ENCODE data around the gene CAPN2.

CAPN2 gene

DNA sequence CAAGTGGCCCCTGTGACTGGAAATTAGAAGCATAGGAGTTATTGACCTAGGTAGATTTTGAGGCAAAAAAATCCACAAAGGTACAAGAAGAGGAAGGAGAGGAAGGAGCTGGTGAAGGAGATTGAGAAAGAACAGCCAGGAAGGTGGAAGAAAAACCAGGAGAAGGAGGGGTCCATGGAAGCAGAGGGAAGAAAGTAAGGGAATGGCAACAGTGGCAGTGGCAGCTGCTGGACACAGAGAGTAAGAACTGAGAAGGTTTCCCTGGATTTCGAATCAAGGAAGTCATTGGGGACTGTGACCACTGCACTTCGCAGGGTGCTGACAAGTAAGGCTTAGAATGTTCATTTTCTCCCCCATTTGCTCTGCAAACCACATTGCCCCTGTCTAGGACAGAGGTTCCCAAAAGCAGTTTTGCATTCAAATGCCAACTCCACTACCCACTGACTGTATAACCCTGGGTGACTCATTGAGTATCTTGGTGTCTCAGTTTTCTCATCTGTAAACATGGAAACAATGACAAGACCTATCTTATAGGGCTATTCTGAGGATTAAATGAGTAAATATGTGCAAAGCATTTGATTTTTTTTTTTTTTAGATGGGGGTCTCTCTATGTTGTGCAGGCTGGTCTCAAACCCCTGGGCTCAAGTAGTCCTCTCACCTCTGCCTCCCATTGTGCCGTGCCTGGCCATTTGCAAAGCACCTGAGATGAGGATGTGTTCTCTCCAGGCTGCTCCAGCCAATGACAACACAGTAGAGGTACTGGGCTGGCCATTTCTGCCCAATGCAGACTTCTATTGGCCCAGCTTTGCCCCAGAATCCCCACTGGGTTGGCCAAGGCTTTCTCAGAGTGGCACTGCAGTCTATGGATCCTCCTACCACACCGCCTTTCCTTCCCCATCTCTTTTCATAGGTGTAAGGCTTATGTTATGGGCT lies 9.3 kb upstream of the CAPN2 start:
- Histone ChIP-seq H3K4me3 (ENCODE audit: low read length in 2 of 2) (no peak overlapping the region), H3K27me3 (ENCODE audit: control insufficient read depth in 2 of 2, insufficient read depth in 2 of 2, low read length in 2 of 2) (no peaks in the 10 kb centered on the region), H3K27ac (ENCODE audit: low read depth in 2 of 2, low read length in 2 of 2) (no peak overlapping the region), H3K36me3 (ENCODE audit: control insufficient read depth in 2 of 2, insufficient read depth in 2 of 2, low read length in 2 of 2) (no peaks in the 10 kb centered on the region), H3K9me3 (ENCODE audit: control insufficient read depth in 2 of 2, low read length in 2 of 2) (no peaks in the 10 kb centered on the region), H3K4me1 (ENCODE audit: control insufficient read depth in 2 of 2, insufficient read depth in 2 of 2, low read length in 2 of 2) (peaks cover 6 to 32% of the 10 kb centered on the region in 2 donors), H3K9ac (ENCODE audit: low read depth in 1 of 2, low read length in 2 of 2) (no peak overlapping the region)

DNA sequence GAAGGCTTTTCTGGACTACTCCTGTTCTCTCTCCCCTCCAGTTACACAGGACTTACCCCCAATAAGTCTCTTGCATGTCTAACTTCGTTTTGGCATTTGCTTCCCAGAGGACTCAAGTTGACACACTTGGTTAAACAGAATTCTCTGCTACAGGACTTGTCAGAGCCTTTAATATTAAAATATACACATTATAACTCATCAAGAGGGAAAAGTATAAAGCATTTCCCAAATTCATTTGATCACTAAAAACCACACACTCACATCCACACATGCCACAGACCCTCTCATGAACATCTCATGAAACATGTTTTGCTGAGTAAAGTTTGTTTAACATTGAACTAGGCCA lies 8.7 kb upstream of the CAPN2 start:
- no peak overlapping the region for H3K27ac ChIP-seq (ENCODE audit: low read depth in 2 of 2, low read length in 2 of 2)
- H3K27me3 ChIP-seq (ENCODE audit: control insufficient read depth in 2 of 2, insufficient read depth in 2 of 2, low read length in 2 of 2), result no peaks in the 10 kb centered on the region
- no peaks in the 10 kb centered on the region for H3K36me3 ChIP-seq (ENCODE audit: control insufficient read depth in 2 of 2, insufficient read depth in 2 of 2, low read length in 2 of 2)
- peaks cover 8 to 33% of the 10 kb centered on the region in 2 donors for H3K4me1 ChIP-seq (ENCODE audit: control insufficient read depth in 2 of 2, insufficient read depth in 2 of 2, low read length in 2 of 2)
- no peak overlapping the region for H3K4me3 ChIP-seq (ENCODE audit: low read length in 2 of 2)
- H3K9ac ChIP-seq (ENCODE audit: low read depth in 1 of 2, low read length in 2 of 2), result no peak overlapping the region
- H3K9me3 ChIP-seq (ENCODE audit: control insufficient read depth in 2 of 2, low read length in 2 of 2), result no peaks in the 10 kb centered on the region

DNA sequence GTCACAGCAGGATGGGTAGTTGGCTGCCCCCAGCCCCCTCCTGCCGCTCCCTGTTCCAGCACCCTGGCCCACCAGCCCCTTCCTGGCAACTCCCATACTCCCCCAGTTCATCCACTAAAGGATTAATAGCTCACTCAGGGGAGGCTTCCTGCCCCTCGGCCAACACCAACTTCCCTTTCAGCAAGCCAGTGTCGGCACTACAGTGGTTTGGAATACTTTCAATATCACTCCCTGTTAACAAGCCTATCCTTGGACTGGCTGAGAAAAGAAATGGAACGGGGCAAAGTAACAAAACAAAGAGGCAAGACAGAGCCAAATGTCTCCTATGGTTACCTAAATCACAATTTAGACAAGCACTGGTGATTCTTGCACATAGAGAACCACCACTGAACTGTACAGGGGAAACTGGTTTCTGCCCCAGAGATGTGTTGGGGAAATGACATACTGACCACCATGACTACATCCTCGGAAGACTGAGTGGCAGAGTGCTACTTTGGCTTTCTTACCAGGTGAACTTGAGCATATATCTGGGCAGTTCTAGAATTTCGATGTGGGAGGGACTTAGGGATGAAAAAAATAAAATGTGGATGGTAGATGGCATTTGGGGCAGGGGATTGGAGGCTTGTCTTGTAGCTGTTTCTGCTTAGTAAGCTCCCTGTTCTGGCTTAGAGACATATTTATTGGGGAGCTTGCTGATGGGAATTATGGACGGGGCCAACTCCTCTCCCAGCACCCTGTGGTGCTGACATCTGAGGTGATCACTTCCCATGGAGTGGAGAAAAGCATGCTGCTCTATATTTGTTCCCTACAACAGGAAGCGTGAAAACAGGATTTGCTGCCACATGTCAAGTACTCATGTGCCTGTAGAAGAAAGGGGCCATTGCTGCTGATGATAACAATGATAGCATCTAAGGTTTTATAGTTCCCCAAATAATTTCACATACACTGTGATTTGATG lies 7.1 kb upstream of the CAPN2 start:
- Histone ChIP-seq H3K4me3 (ENCODE audit: low read length in 2 of 2) (no peak overlapping the region), H3K36me3 (ENCODE audit: control insufficient read depth in 2 of 2, insufficient read depth in 2 of 2, low read length in 2 of 2) (no peaks in the 10 kb centered on the region), H3K27ac (ENCODE audit: low read depth in 2 of 2, low read length in 2 of 2) (no peak overlapping the region), H3K27me3 (ENCODE audit: control insufficient read depth in 2 of 2, insufficient read depth in 2 of 2, low read length in 2 of 2) (no peaks in the 10 kb centered on the region), H3K9me3 (ENCODE audit: control insufficient read depth in 2 of 2, low read length in 2 of 2) (no peaks in the 10 kb centered on the region), H3K9ac (ENCODE audit: low read depth in 1 of 2, low read length in 2 of 2) (no peak overlapping the region), H3K4me1 (ENCODE audit: control insufficient read depth in 2 of 2, insufficient read depth in 2 of 2, low read length in 2 of 2) (peaks cover 8 to 33% of the 10 kb centered on the region in 2 donors)

DNA sequence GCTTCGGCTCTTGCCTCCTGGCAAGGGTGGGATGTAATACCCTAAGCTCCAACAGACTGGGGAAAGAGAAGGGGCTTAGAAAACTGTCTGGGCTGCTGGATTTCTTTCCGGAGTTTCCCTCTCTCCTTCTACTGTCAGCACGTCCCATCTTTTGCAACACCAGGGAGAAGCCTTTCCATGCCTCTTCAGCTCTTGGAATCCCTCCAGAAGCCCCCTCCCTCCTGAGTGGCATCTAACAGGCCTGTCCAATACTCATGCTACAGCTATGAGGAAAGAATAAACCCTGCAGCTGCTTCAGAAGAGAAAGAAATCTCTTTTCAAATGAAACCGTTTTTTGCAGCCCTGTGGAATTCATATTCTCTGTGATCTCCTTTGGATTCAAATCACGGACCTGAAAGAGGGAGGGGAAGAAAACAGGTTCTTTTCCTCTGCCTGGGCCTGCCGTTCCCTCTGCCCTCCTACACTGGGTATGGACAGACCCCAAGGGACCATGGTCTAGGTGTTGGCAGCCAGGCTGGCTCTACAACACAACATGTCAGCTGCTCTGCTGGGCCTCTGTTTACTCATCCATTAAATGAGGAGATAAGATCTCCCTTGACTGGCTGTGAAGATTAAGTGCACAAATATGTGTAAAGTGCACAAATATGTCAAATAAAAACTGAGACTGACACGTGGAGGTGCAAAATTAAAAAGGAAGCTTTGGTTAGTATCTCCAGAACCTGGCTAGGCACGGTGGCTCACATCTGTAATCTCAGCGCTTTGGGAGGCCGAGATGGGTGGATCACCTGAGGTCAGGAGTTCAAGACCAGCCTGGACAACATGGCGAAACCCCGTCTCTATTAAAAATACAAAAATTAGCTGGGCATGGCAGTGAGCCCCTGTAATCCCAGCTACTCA lies 6.0 kb upstream of the CAPN2 start:
- Histone ChIP-seq H3K9ac (ENCODE audit: low read depth in 1 of 2, low read length in 2 of 2) (peak overlapping the region in 1 of 2 donors; percentile 5), H3K27me3 (ENCODE audit: control insufficient read depth in 2 of 2, insufficient read depth in 2 of 2, low read length in 2 of 2) (no peaks in the 10 kb centered on the region), H3K36me3 (ENCODE audit: control insufficient read depth in 2 of 2, insufficient read depth in 2 of 2, low read length in 2 of 2) (no peaks in the 10 kb centered on the region), H3K4me3 (ENCODE audit: low read length in 2 of 2) (no peak overlapping the region), H3K9me3 (ENCODE audit: control insufficient read depth in 2 of 2, low read length in 2 of 2) (no peaks in the 10 kb centered on the region), H3K27ac (ENCODE audit: low read depth in 2 of 2, low read length in 2 of 2) (peak overlapping the region; percentile 17 to 90), H3K4me1 (ENCODE audit: control insufficient read depth in 2 of 2, insufficient read depth in 2 of 2, low read length in 2 of 2) (peaks cover 8 to 37% of the 10 kb centered on the region in 2 donors)

DNA sequence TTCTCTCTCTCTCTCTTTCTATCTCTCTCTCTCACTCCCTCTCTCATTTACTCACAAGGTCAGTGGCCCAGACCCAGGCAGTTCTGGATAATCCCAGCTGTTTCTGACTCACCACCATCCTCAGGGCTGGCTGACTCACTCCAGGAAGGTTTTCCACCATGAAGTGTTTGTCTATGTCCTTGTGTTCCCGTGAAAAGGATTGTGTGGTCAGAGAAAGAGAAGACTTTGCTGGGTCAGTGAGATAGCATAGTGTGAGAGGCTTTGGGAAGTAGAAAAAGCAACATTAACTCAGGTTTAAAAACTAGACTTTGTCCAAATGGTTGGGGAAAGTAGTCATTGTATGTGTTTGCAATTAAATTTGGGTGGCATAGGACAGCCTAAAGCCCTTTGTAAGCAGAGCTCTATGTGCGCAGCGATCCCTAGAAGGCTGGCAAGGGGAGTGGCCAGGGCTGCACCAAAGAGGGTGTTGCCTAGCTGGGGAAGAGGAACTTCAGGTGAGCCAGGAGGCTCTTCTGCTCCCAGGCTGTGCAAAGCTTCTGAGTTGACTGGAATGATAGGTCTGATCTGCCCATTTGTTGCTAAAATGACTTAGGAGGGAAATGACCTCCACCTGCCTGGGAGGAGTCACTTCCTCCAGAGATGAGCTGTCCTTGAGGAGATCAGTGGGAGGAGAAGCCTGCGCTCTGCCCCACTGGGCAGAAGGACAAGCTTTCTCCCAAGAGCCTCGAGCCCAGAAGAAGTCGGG lies 4.9 kb upstream of the CAPN2 start:
- Histone ChIP-seq H3K27me3 (ENCODE audit: control insufficient read depth in 2 of 2, insufficient read depth in 2 of 2, low read length in 2 of 2) (no peaks in the 10 kb centered on the region), H3K27ac (ENCODE audit: low read depth in 2 of 2, low read length in 2 of 2) (peak overlapping the region; percentile 86 to 90), H3K9ac (ENCODE audit: low read depth in 1 of 2, low read length in 2 of 2) (peak overlapping the region; percentile 38 to 51), H3K9me3 (ENCODE audit: control insufficient read depth in 2 of 2, low read length in 2 of 2) (no peaks in the 10 kb centered on the region), H3K36me3 (ENCODE audit: control insufficient read depth in 2 of 2, insufficient read depth in 2 of 2, low read length in 2 of 2) (no peaks in the 10 kb centered on the region), H3K4me3 (ENCODE audit: low read length in 2 of 2) (peak overlapping the region; percentile 22 to 42), H3K4me1 (ENCODE audit: control insufficient read depth in 2 of 2, insufficient read depth in 2 of 2, low read length in 2 of 2) (peaks cover 14 to 43% of the 10 kb centered on the region in 2 donors)

DNA sequence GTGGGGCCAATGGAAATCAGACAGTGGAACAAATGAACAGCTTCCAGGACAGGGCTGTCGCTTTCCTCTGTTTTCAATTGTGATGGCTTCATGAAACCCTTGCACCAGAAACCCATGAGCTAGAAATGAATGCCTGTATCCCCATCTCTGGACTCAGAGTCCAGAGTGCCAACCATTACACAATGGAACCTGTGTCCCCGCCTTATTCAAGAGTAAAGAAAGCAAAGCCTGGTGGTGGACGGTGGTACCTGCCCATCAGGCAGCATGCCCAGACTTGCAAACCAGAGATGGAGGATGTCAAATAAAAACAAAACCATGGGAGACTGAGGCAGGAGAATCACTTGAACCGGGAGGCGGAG lies 4.4 kb upstream of the CAPN2 start:
- H3K4me1 ChIP-seq (ENCODE audit: control insufficient read depth in 2 of 2, insufficient read depth in 2 of 2, low read length in 2 of 2), result peaks cover 14 to 43% of the 10 kb centered on the region in 2 donors
- H3K27ac ChIP-seq (ENCODE audit: low read depth in 2 of 2, low read length in 2 of 2), result peak overlapping the region; percentile 86 to 90

DNA sequence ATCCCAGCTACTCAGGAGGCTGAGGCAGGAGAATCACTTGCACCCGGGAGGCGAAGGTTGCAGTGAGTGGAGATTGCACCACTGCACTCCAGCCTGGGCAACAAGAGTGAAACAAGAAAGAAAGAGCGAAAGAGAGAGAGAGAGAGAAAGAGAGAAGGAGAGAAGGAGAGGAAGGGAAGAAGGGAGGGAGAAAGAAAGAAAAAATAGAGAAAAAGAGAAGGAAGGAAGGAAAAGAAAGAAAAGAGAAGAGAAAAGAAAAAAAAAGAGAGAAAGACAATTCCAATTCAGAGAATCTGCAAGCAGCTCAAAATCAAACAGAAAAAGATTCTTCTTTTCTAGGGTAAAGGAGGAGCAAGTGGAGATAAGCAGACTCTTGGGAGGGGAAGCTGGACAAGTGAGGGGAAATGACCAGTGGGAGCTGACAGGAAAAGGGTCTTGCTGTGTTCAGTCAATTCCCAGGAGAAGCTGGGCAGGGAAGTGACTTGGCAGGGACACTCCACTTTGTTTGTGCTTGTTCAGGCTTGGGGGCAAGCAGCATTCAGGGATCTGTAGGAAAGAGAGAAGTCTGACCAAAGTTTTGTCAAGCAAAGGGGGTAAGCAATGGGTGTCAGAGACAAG lies 3.6 kb upstream of the CAPN2 start:
- H3K4me1 ChIP-seq (ENCODE audit: control insufficient read depth in 2 of 2, insufficient read depth in 2 of 2, low read length in 2 of 2), result peaks cover 22 to 48% of the 10 kb centered on the region in 2 donors
- H3K27me3 ChIP-seq (ENCODE audit: control insufficient read depth in 2 of 2, insufficient read depth in 2 of 2, low read length in 2 of 2), result no peaks in the 10 kb centered on the region
- H3K27ac ChIP-seq (ENCODE audit: low read depth in 2 of 2, low read length in 2 of 2), result no peak overlapping the region
- no peak overlapping the region for H3K4me3 ChIP-seq (ENCODE audit: low read length in 2 of 2)
- H3K9ac ChIP-seq (ENCODE audit: low read depth in 1 of 2, low read length in 2 of 2), result no peak overlapping the region
- no peaks in the 10 kb centered on the region for H3K9me3 ChIP-seq (ENCODE audit: control insufficient read depth in 2 of 2, low read length in 2 of 2)
- H3K36me3 ChIP-seq (ENCODE audit: control insufficient read depth in 2 of 2, insufficient read depth in 2 of 2, low read length in 2 of 2), result no peaks in the 10 kb centered on the region

More for the DNA sequence above, 4.4 kb upstream of the CAPN2 start:
- H3K9me3 ChIP-seq (ENCODE audit: control insufficient read depth in 2 of 2, low read length in 2 of 2), result no peaks in the 10 kb centered on the region
- no peaks in the 10 kb centered on the region for H3K36me3 ChIP-seq (ENCODE audit: control insufficient read depth in 2 of 2, insufficient read depth in 2 of 2, low read length in 2 of 2)
- H3K9ac ChIP-seq (ENCODE audit: low read depth in 1 of 2, low read length in 2 of 2), result no peak overlapping the region
- peak overlapping the region in 1 of 2 donors; percentile 42 for H3K4me3 ChIP-seq (ENCODE audit: low read length in 2 of 2)
- H3K27me3 ChIP-seq (ENCODE audit: control insufficient read depth in 2 of 2, insufficient read depth in 2 of 2, low read length in 2 of 2), result no peaks in the 10 kb centered on the region

DNA sequence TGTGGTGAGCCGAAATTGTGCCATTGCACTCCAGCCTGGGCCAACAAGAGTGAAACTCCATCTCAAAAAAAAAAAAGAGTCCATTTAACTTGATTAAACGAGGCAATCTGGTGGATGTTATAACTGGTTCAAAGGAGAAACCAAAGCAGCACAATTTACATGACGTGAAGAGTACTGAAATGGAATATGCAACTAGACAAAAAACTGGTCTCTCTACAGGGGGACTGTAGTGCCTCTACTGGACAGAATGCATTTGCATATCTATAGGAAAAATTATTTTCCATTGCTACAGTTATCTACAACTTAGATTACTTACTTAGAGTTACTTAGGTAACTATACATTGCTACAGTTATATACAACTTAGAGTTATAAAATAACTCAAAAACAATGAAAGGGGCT lies 2.7 kb upstream of the CAPN2 start:
- peaks cover 30 to 53% of the 10 kb centered on the region in 2 donors for H3K4me1 ChIP-seq (ENCODE audit: control insufficient read depth in 2 of 2, insufficient read depth in 2 of 2, low read length in 2 of 2)

More for the DNA sequence above, 2.7 kb upstream of the CAPN2 start:
- no peaks in the 10 kb centered on the region for H3K9me3 ChIP-seq (ENCODE audit: control insufficient read depth in 2 of 2, low read length in 2 of 2)
- no peak overlapping the region for H3K27ac ChIP-seq (ENCODE audit: low read depth in 2 of 2, low read length in 2 of 2)
- no peaks in the 10 kb centered on the region for H3K27me3 ChIP-seq (ENCODE audit: control insufficient read depth in 2 of 2, insufficient read depth in 2 of 2, low read length in 2 of 2)
- no peak overlapping the region for H3K9ac ChIP-seq (ENCODE audit: low read depth in 1 of 2, low read length in 2 of 2)
- no peak overlapping the region for H3K4me3 ChIP-seq (ENCODE audit: low read length in 2 of 2)
- H3K36me3 ChIP-seq (ENCODE audit: control insufficient read depth in 2 of 2, insufficient read depth in 2 of 2, low read length in 2 of 2), result peaks cover 0 to 3% of the 10 kb centered on the region in 2 donors

Data from mucosa of rectum (tissue), 2 donors.